HG02642 (cell line): ENCODE results near the gene LRCH4.

ENCODE experiments used
- ATAC-seq: cut with Tn5 transposase; IDR thresholded peaks from one replicate; pipeline ENCODE4 v1.9.1; 2021; ENCODE audit warnings: mild to moderate bottlenecking; ENCODE audit not compliant: unreplicated experiment, poor library complexity

LRCH4 gene

DNA sequence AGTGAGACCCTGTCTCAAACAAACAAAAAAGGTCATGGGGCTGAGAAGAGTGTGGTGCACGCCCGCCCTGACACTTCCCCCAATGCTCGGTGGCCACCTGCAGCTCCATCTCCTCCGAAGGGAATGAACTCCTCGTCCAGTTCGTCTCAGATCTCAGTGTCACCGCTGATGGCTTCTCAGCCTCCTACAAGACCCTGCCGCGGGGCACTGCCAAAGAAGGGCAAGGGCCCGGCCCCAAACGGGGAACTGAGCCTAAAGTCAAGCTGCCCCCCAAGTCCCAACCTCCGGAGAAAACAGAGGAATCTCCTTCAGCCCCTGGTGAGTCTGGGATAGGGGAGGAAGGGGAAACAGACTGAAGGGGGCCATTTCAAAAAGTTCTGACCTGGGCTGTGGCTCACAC lies 20.4 kb upstream of the LRCH4 start:
- ATAC-seq = no peak

GRCh38 chr7:100604976-100605911 lies 19.3 kb upstream of the LRCH4 start:
- ATAC-seq = no peak

DNA sequence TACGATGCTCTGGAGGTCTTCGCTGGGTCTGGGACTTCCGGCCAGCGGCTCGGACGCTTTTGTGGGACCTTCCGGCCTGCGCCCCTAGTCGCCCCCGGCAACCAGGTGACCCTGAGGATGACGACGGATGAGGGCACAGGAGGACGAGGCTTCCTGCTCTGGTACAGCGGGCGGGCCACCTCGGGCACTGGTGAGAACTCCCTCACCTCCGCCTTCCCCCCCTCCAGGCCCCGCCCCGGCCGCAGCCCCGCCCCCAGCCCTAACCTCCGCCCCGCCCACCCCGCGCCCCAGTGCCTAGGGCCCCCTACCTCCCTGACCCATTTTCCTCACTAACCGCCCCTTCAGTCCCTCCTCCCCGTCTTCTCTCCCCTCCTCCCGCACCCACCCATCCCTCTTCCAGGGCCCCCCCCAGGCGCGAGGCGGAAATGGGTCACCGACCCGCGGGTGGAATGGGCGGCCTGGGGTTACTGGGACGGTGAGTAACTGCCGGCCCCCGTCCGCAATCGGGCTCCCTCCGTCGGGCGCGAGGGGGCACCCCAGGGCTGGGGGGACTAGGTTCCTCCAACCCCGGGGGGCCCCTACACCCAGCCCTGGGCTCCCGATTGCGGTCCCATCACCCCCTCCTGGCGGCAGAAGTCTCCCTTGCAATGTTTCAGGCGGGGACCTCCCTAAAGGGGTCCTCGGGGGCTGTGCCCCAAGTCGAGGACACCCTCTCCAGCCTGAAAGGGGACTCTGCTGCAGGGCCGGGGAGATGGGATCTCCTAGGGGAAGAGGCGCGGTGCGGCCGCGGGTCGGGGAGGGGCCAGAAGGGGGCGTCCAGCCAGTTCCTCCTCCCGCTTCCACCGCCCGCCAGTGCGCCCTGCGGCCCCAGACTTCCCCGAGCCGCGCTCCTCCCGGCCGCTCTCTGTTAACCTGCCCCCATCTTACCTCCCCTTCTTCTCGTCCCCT lies 18.4 kb upstream of the LRCH4 start:
- ATAC-seq = peak; percentile 43

- peak; percentile 12 for ATAC-seq
Observed at GRCh38 chr7:100603726-100604027, 17.7 kb upstream of the LRCH4 start.

- ATAC-seq = no peak
Observed at GRCh38 chr7:100602889-100603725, 17.2 kb upstream of the LRCH4 start.

DNA sequence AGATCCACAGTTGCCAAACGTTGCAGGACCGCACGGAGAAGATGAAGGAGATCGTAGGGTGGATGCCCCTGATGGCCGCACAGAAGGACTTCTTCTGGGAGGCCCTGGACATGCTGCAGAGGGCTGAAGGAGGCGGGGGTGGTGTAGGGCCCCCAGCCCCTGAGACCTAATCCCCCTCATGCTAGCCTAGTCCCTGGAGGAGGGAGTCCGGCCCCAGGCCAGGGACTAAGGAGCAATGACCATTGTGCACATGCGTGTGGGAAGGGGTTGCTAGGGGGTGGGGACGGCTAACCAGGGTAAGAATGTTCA lies 14.8 kb upstream of the LRCH4 start:
- ATAC-seq = no peak

GRCh38 chr7:100599911-100600729 lies 14.2 kb upstream of the LRCH4 start:
- no peak for ATAC-seq

- ATAC-seq = no peak
Observed at GRCh38 chr7:100598425-100598824, 12.5 kb upstream of the LRCH4 start.

DNA sequence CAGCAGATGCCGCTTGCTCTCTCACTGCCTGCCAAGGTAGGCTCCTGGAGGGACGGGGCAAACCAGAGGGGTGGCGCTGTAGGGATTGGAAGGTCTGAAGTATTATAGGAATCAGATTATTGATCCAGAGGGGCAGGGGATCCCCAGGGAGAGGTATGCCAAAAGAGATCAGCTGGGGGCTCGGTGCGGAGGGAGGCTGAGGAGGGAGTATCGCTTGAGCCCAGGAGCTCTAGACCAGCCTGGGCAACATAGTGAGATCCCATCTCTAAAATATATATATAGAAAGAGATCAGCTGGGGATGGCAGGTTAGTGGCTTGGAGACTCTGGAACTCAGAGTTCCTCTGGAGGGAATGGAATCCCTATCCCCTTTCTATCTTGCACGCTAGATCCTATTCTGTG lies 9.3 kb upstream of the LRCH4 start:
- ATAC-seq = no peak

DNA sequence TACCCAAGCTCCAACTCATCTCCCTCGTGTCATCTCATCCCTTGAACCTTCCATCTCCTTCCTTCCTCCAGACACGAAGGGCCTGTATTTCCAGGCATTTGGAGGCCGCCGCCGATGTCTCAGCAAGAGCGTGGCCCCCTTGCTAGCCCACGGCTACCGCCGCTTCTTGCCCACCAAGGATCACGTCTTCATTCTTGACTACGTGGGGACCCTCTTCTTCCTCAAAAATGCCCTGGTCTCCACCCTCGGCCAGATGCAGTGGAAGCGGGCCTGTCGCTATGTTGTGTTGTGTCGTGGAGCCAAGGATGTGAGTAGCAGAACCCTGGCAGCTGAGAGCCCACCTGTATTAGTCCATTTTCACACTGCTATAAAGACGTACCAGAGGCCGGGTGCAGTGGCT lies 5.7 kb upstream of the LRCH4 start:
- ATAC-seq = no peak

DNA sequence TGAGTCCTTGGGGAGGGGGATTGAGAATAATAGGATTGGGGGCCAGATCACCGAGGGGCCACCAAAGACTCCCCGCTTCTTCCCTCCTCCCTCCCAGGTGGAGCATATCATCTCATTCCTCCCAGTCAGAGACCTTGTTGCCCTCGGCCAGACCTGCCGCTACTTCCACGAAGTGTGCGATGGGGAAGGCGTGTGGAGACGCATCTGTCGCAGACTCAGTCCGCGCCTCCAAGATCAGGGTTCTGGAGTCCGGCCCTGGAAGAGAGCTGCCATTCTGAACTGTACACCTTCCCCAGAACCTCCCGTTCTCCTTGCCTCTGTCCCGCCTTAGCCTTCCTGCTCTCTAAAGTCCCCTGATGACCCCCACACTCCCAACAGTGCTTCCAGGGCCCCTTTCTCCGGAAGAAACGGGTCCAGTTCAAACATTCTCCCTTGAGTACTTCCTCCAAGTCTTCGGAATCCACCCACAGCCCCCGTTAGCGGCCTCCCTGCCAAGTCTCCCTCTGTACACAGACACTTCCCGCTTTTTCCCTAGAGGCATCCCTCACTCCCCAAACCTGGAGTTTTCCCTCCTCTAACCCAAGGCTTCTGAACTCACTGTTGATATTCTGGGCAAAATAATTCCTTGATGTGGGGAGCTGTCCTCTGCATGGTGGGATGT lies 4.3 kb upstream of the LRCH4 start:
- ATAC-seq = no peak

- ATAC-seq = no peak
Observed at GRCh38 chr7:100589341-100589947, 3.5 kb upstream of the LRCH4 start.

DNA sequence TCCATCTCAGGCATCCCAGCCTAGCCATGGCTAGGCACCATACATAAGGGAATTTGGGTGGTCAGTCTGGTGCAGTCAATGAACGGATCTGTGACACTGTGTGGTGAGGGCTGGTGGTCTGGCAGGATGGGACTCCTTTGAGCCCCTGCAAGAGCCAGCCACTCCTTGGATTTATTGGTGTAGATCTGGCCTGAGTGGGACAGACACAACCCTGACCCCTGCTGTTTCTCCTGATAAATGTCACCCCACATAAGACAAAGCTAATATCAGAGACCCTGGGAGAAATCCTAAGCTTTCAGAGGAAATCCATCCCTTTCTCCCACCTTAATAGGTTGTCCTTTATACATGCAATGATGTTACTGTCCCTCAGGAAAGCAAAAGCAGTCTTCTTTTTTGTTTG lies 2.5 kb upstream of the LRCH4 start:
- no peak for ATAC-seq

DNA sequence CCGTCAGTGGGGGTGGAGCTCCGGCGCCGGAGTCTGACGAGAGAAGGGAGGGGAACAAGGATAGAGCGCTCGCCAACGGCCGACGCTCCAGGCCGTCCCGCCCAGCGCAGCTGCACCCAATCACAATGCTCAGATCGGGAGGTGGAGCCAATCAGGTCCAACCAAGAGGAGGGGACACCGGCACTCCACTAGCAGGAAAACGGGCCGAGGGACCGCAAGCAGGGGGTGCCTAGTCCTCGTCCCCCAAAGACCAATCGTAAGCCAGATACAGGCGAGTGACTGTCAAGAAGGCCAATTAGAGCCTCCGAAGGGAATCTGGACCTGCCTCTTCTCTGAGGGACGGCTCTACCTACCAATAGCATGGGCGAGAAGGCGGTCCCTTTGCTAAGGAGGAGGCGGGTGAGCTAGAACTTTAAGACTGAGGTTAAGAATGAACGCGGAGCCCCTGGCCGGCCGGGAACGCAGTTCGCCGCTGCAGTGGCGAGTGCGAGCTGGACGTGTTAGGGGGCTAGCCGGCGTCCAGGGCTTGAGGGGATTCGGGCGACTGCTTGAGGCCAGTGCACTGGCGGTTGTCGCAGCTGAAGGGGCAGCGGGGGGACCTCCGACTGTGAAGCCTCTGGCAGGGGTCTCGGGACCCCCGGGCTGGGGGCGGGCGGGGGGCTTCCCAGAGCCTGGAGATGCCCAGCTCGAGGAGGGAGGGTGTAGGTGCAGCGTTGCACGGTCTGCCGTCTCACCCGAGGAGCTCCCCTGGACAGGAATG lies 517 bp upstream of the LRCH4 start, which contains the start of gene FBXO24:
TSS of gene FBXO24 (plus strand) at position 63 of the 760 bp plus-strand sequence. CDS start at position 361, 298 bp downstream.
- peak; percentile 87 for ATAC-seq

- ATAC-seq = no peak
Observed at GRCh38 chr7:100584683-100585510, 1.0 kb downstream of the LRCH4 start.

DNA sequence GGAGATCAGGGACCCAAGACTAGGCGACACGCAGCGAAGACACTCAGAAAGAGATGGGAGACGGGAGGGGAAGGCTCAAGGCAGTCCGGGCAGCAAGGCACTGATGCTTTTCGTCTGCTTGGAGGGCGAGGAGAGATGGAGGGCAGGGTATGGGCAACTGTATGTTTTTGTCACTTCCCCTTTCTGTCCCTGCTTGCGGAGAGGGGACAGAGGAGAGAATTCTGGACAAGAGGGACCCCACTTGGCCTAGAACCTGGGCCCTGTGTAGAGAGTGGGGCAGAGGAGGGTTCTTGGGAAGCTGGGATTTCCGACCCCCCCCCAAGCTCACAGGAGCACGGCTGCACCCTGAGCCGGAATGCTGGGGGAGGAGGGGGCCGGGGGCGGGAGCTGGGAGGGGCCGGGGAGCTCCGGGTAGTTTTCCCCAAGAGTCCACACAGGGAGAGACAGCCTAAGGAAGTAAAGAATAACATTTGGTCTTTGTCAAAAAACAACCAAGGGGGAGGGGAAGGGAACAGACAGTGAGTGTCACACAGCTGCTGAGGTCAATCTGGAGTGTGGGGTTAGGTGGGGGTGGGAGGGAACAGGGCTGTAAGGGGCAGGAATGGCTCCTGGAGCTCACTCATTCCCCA lies 1.8 kb downstream of the LRCH4 start:
- ATAC-seq = no peak
